Measurements from ENCODE around the gene PRR33. TPM values are rescaled to one million over a fixed set of nuclear protein-coding genes. Genes with fewer than 3 reads are reported as not detected.
A peak's percentile ranks its signal among the peaks of the same experiment; 100 is the strongest.

PRR33 gene
- total RNA-seq, 4 donors from 2014 or later = not detected

- H3K36me3 ChIP-seq = no peaks in the 10 kb centered on the region
- no peaks in the 10 kb centered on the region for H3K9me3 ChIP-seq
- peak overlapping the region in 2 of 4 donors; percentile 11 to 41 for H3K4me3 ChIP-seq
- WGBS, 2 donors = 48 to 69% methylated on average over 3 to 12 of the region's 15 CpGs
- DNase-seq (ENCODE audit: low spot score in 2 of 2) = no peak
- peaks cover 0 to 16% of the 10 kb centered on the region in 2 donors for H3K27me3 ChIP-seq
- H3K4me1 ChIP-seq = peaks cover 0 to 80% (median 32%) of the 10 kb centered on the region in 4 donors
- no peak for TF ChIP-seq CTCF (IDR thresholded peaks at IDR 0.05)
- TF ChIP-seq EP300 (IDR thresholded peaks at IDR 0.05) = no peak
- TF ChIP-seq POLR2A (IDR thresholded peaks at IDR 0.05) = no peak
- H3K27ac ChIP-seq = peak overlapping the region; percentile 33 to 77 (median 52)
These were observed 20.2 kb downstream of the PRR33 start for GRCh38 chr11:1871531-1871930.

GRCh38 chr11:1870721-1871466 lies 20.8 kb downstream of the PRR33 start:
- DNase-seq (ENCODE audit: low spot score in 2 of 2) = no peak
- Histone ChIP-seq H3K4me3 (peak overlapping the region in 2 of 4 donors; percentile 11 to 41), H3K36me3 (no peaks in the 10 kb centered on the region), H3K27ac (peak overlapping the region; percentile 33 to 77 (median 52)), H3K9me3 (no peaks in the 10 kb centered on the region), H3K27me3 (peaks cover 0 to 13% of the 10 kb centered on the region in 2 donors), H3K4me1 (peaks cover 0 to 78% (median 28%) of the 10 kb centered on the region in 4 donors)
- TF ChIP-seq POLR2A (IDR thresholded peaks at IDR 0.05) (no peak), CTCF (IDR thresholded peaks at IDR 0.05) (no peak), EP300 (IDR thresholded peaks at IDR 0.05) (no peak)
- 40 to 45% methylated on average over 46 to 48 of the region's 50 CpGs for WGBS, 2 donors

- peaks cover 0 to 78% (median 29%) of the 10 kb centered on the region in 4 donors for H3K4me1 ChIP-seq
- no peak for TF ChIP-seq POLR2A (IDR thresholded peaks at IDR 0.05)
- no peak for TF ChIP-seq CTCF (IDR thresholded peaks at IDR 0.05)
- TF ChIP-seq EP300 (IDR thresholded peaks at IDR 0.05) = no peak
- WGBS, 2 donors = 57 to 65% methylated on average over 11 to 12 of the region's 12 CpGs
These were observed 21.4 kb downstream of the PRR33 start for GRCh38 chr11:1870326-1870696.

GRCh38 chr11:1869427-1870325 lies 22.0 kb downstream of the PRR33 start:
- no peaks in the 10 kb centered on the region for H3K36me3 ChIP-seq
- peak overlapping the region in 3 of 4 donors; percentile 40 to 77 (median 60) for H3K27ac ChIP-seq
- no peaks in the 10 kb centered on the region for H3K9me3 ChIP-seq
- H3K4me1 ChIP-seq = peaks cover 0 to 78% (median 35%) of the 10 kb centered on the region in 4 donors
- 60 to 66% methylated on average over 32 of the region's 34 CpGs for WGBS, 2 donors
- TF ChIP-seq POLR2A (IDR thresholded peaks at IDR 0.05) = no peak
- peak in 3 of 5 experiments; percentile 7 to 41 (median 31) for TF ChIP-seq CTCF (IDR thresholded peaks at IDR 0.05)
- TF ChIP-seq EP300 (IDR thresholded peaks at IDR 0.05) = no peak
- peak in 1 of 2 donors; percentile 50 for DNase-seq (ENCODE audit: low spot score in 2 of 2)
- peak overlapping the region in 3 of 4 donors; percentile 1 to 41 (median 11) for H3K4me3 ChIP-seq
- peaks cover 0 to 13% of the 10 kb centered on the region in 2 donors for H3K27me3 ChIP-seq

More at GRCh38 chr11:1870326-1870696, 21.4 kb downstream of the PRR33 start:
- Histone ChIP-seq H3K4me3 (peak overlapping the region in 2 of 4 donors; percentile 1 to 41), H3K36me3 (no peaks in the 10 kb centered on the region), H3K27me3 (peaks cover 0 to 13% of the 10 kb centered on the region in 2 donors), H3K27ac (peak overlapping the region in 3 of 4 donors; percentile 40 to 77 (median 64)), H3K9me3 (no peaks in the 10 kb centered on the region)
- DNase-seq (ENCODE audit: low spot score in 2 of 2) = no peak
